Endothelial cell of umbilical vein (primary cell): ENCODE measurements around the gene PPM1H. TPM values are rescaled to one million over a fixed set of nuclear protein-coding genes. Genes with fewer than 3 reads are reported as not detected.
A peak's percentile ranks its signal among the peaks of the same experiment; 100 is the strongest.

Experiments
- BruUV-seq: library from RNA; stranded (reverse); fragments of 400-500 nt; replicated peaks from 2 replicates; lab custom pipeline; 2021; lab: Mats Ljungman, UMichigan
- CTCF ChIA-PET: fragments of 300-600, 350-600 bp; sonication (Branson Sonifier 250); formaldehyde crosslinking; loops from one replicate; lab custom pipeline; 2021; ENCODE audit warnings: antibody characterized with exemption, inconsistent platforms; lab: Charles Lee
- POLR2A ChIA-PET: fragments of 300-600, 350-600 bp; sonication (Branson Sonifier 250); formaldehyde crosslinking; loops from one replicate; lab custom pipeline; 2021; ENCODE audit warnings: antibody characterized with exemption, inconsistent platforms; lab: Charles Lee
- DNase-seq: peaks from one replicate; pipeline ENCODE4 v3.0.0-alpha.2; 2011; ENCODE audit warnings: low read depth, low spot score
- FAIRE-seq: peaks from 2 replicates; lab custom pipeline; 2011; peaks lifted over from hg19 to GRCh38; lab: Jason Lieb, UNC
- H2AFZ ChIP-seq: 2 replicates; pipeline ENCODE4 v1.6.0; 2012; ENCODE audit warnings: low read depth, low read length, control low read depth, inconsistent platforms
- H3K27ac ChIP-seq: 2 replicates; pipeline ENCODE4 v1.5.1; 2011; ENCODE audit warnings: low read depth, mild to moderate bottlenecking, control low read depth, low read length, moderate library complexity; ENCODE audit not compliant: insufficient read depth
- H3K27me3 ChIP-seq, 2 experiments: 2 replicates each; pipeline versions ENCODE4 v1.6.0 to v1.6.1; 2011; ENCODE audit warnings: low read length in 2 of 2, mixed read lengths in 1 of 2; ENCODE audit not compliant: control insufficient read depth in 2 of 2, insufficient read depth in 2 of 2
- H3K36me3 ChIP-seq, 2 experiments: 2 replicates in 1 of 2; 3 replicates in 1 of 2; pipeline ENCODE4 v1.5.1; 2011; ENCODE audit warnings: low read length in 2 of 2, mild to moderate bottlenecking in 1 of 2, moderate library complexity in 1 of 2; ENCODE audit not compliant: control insufficient read depth in 2 of 2, insufficient read depth in 2 of 2; ENCODE audit errors: extremely low read depth in 1 of 2
- H3K4me1 ChIP-seq: 3 replicates; pipeline ENCODE4 v1.5.1; 2011; ENCODE audit warnings: mild to moderate bottlenecking, low read length; ENCODE audit not compliant: control insufficient read depth, insufficient read depth; ENCODE audit errors: extremely low read depth
- H3K4me2 ChIP-seq: 2 replicates; pipeline ENCODE4 v1.6.1; 2011; ENCODE audit warnings: low read length, control low read depth, mixed read lengths; ENCODE audit not compliant: insufficient read depth
- H3K4me3 ChIP-seq, 3 experiments: fragments of 200-600 bp in 1 of 3; sonication (generic), shearing (Covaris generic) in 1 of 3; replicated peaks in 1 of 3; 2 replicates each; pipeline ENCODE4 v1.5.1; 2011 to 2016; ENCODE audit warnings: control low read depth in 3 of 3, low read length in 3 of 3, mild to moderate bottlenecking in 2 of 3, inconsistent platforms in 1 of 3, low read depth in 1 of 3, moderate library complexity in 1 of 3; ENCODE audit not compliant: insufficient read depth in 1 of 3
- H3K79me2 ChIP-seq: 2 replicates; pipeline ENCODE4 v1.6.0; 2012; ENCODE audit warnings: low read length, inconsistent platforms; ENCODE audit not compliant: control insufficient read depth, insufficient read depth
- H3K9ac ChIP-seq: replicated peaks from 2 replicates; pipeline ENCODE3; 2011; ENCODE audit warnings: low read length, control low read depth; ENCODE audit not compliant: insufficient read depth; ENCODE audit errors: extremely low read depth
- H3K9me1 ChIP-seq: replicated peaks from 3 replicates; pipeline ENCODE4 v1.6.0; 2011; ENCODE audit warnings: mild to moderate bottlenecking, low read length; ENCODE audit not compliant: control insufficient read depth, insufficient read depth; ENCODE audit errors: extremely low read depth
- H3K9me3 ChIP-seq: replicated peaks from 2 replicates; pipeline ENCODE4 v1.5.1; 2012; ENCODE audit warnings: low read length, inconsistent platforms; ENCODE audit not compliant: control insufficient read depth, insufficient read depth
- H4K20me1 ChIP-seq: replicated peaks from 2 replicates; pipeline ENCODE3; 2011; ENCODE audit warnings: mild to moderate bottlenecking, low read length; ENCODE audit not compliant: control insufficient read depth, insufficient read depth; ENCODE audit errors: extremely low read depth
- CTCF ChIP-seq, 2 donors: IDR thresholded peaks; 1 replicate in 1 of 2; 2 replicates in 1 of 2; pipeline ENCODE4 v1.5.1; 2011; ENCODE audit warnings: low read length in 2 of 2, mild to moderate bottlenecking in 2 of 2, moderate library complexity in 2 of 2, control low read depth in 1 of 2, inconsistent platforms in 1 of 2, low read depth in 1 of 2; ENCODE audit not compliant: insufficient read depth in 1 of 2; ENCODE audit errors: extremely low read depth in 1 of 2
- EZH2 ChIP-seq: IDR thresholded peaks from 2 replicates; pipeline ENCODE4 v1.6.1; 2012; ENCODE audit warnings: borderline replicate concordance, low read depth, mild to moderate bottlenecking, moderate library complexity, low read length, inconsistent platforms; ENCODE audit not compliant: severe bottlenecking
- FOS ChIP-seq: IDR thresholded peaks from 2 replicates; pipeline ENCODE4 v1.6.1; 2011; ENCODE audit warnings: mild to moderate bottlenecking, low read length, moderate library complexity, borderline replicate concordance; ENCODE audit not compliant: insufficient read depth
- GATA2 ChIP-seq: IDR thresholded peaks from 2 replicates; pipeline ENCODE4 v1.7.0; 2011; ENCODE audit warnings: low read depth, mild to moderate bottlenecking, moderate library complexity, mixed read lengths, low read length; ENCODE audit not compliant: insufficient read length, insufficient read depth
- JUN ChIP-seq: IDR thresholded peaks from 2 replicates; pipeline ENCODE4 v1.6.1; 2011; ENCODE audit warnings: borderline replicate concordance, low read depth; ENCODE audit not compliant: insufficient read length, insufficient read depth
- MYC ChIP-seq: IDR thresholded peaks from one replicate; pipeline ENCODE4 v1.6.1; 2011; ENCODE audit warnings: mild to moderate bottlenecking, low read depth, low read length
- POLR2A ChIP-seq: IDR thresholded peaks from 2 replicates; pipeline ENCODE4 v1.6.1; 2012; ENCODE audit warnings: low read depth, mild to moderate bottlenecking, control low read depth, low read length
- POLR2AphosphoS5 ChIP-seq: IDR thresholded peaks from 2 replicates; pipeline ENCODE4 v1.6.1; 2012; ENCODE audit warnings: low read depth, mild to moderate bottlenecking, control low read depth, low read length, moderate library complexity; ENCODE audit not compliant: insufficient read depth
- dilution Hi-C: fragments of 300-500 bp; cut with MboI; formaldehyde crosslinking; loops from one replicate; pipeline ENCODE4 v1.15.0; 2019; ENCODE audit warnings: low sequenced_read_pairs; ENCODE audit not compliant: extremely low pct_ligation_motif_present
- intact Hi-C: fragments of 100-400 bp; cut with micrococcal nuclease; formaldehyde crosslinking; loops from one replicate; pipeline ENCODE4 v1.10.0; 2022
- polyA plus RNA-seq, 4 experiments: library from polyadenylated mRNA; depleted of rRNA in 3 of 4; stranded (reverse) in 3 of 4; unstranded in 1 of 4; fragments of >200 nt; gene quantifications; 2 replicates each; pipeline versions ENCODE4 v1.2.1 to v1.2.3, GENCODE V29; 2011 to 2012; ENCODE audit warnings: missing spikeins in 1 of 4
- total RNA-seq: library from RNA; stranded (reverse); gene quantifications from 2 replicates; pipeline ENCODE4 v1.2.3, GENCODE V29; 2021
- TF ChIP-seq, protein P1 (sequence below): IDR thresholded peaks from 2 replicates; pipeline ENCODE4 v1.6.1; 2011; ENCODE audit not compliant: insufficient read depth, insufficient read length

The PPM1H gene
- total and polyA plus RNA-seq, 2 donors (not counting 3 experiments of a cell fraction or from before 2014, with no cell fraction given), result 1.0 to 7.2 TPM

DNA sequence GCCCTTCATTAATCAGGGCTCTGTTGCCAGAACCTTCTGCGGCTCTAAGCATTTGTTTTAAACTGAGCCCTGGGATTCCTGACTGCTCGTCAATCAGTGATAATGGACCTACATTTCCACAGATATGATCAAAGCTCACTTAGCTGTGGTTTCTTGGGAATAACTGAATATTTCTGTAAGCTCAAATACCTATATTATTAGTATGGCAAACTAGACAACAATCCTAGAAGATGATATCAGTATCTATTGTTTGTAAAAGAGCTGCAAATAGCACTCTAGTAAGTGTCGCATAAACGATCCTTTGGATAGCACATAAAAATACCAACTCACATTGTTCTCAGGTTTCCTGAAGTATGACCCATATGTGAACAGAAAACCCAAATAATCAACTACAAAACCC, 150.4 kb downstream of the PPM1H start:
- Histone ChIP-seq H2AFZ (peak overlapping the region; percentile 22), H3K9me1 (no peaks in the 10 kb centered on the region), H3K4me3 (no peak overlapping the region), H3K9me3 (no peaks in the 10 kb centered on the region), H3K9ac (peak overlapping the region; percentile 74), H3K4me1 (peaks cover 52% of the 10 kb centered on the region), H3K4me2 (peak overlapping the region; percentile 46), H3K36me3 (no peaks in the 10 kb centered on the region), H3K27me3 (no peaks in the 10 kb centered on the region), H3K79me2 (no peaks in the 10 kb centered on the region), H4K20me1 (no peaks in the 10 kb centered on the region), H3K27ac (peak overlapping the region; percentile 99)
- TF ChIP-seq CTCF (IDR thresholded peaks at IDR 0.05; ENCODE audit: extremely low read depth in 1 of 2, insufficient read depth in 1 of 2, low read depth in 1 of 2, low read length in 2 of 2) (no peak), GATA2 (peak; percentile 30)
- CTCF ChIA-PET, result interaction anchor here (0.9 to 5.7 kb wide), 8 partner anchors 10 to 346 kb away, joined by 3 to 39 read pairs (median 4); no protein-coding TSS in a partner anchor
- dilution Hi-C loops (loop anchor here (25.0 kb wide), 1 partner anchor 172 kb away; no protein-coding TSS in a partner anchor), intact Hi-C loops (no loop called here)
- BruUV-seq, result no TSS peak
- POLR2A ChIA-PET, result interaction anchor here (2.9 kb wide), 1 partner anchor 181 kb away, joined by 20 read pairs; no protein-coding TSS in a partner anchor
- peak; percentile 61 for DNase-seq
- FAIRE-seq, result peak; percentile 62

GRCh38 chr12:62783881-62784280, 151.1 kb downstream of the PPM1H start:
- intact Hi-C loops, result no loop called here
- Histone ChIP-seq H3K9ac (no peak overlapping the region), H3K36me3 (no peaks in the 10 kb centered on the region), H3K27ac (peak overlapping the region; percentile 99), H3K9me3 (no peaks in the 10 kb centered on the region), H2AFZ (peak overlapping the region; percentile 7), H3K79me2 (no peaks in the 10 kb centered on the region), H3K9me1 (no peaks in the 10 kb centered on the region), H3K27me3 (no peaks in the 10 kb centered on the region), H4K20me1 (no peaks in the 10 kb centered on the region), H3K4me3 (no peak overlapping the region), H3K4me1 (peaks cover 49% of the 10 kb centered on the region), H3K4me2 (no peak overlapping the region)
- POLR2A ChIA-PET, result interaction anchor here (2.9 kb wide), 1 partner anchor 181 kb away, joined by 20 read pairs; no protein-coding TSS in a partner anchor
- no peak for FAIRE-seq
- TF ChIP-seq EZH2, result no peak
- TF ChIP-seq CTCF (IDR thresholded peaks at IDR 0.05; ENCODE audit: extremely low read depth in 1 of 2, insufficient read depth in 1 of 2, low read depth in 1 of 2, low read length in 2 of 2), result no peak
- TF ChIP-seq, protein P1, sequence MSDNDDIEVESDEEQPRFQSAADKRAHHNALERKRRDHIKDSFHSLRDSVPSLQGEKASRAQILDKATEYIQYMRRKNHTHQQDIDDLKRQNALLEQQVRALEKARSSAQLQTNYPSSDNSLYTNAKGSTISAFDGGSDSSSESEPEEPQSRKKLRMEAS, result no peak
- no peak for TF ChIP-seq GATA2
- TF ChIP-seq POLR2AphosphoS5, result no peak
- no peak for TF ChIP-seq MYC
- no peak for TF ChIP-seq POLR2A
- no peak for TF ChIP-seq JUN
- no peak for TF ChIP-seq FOS
- no peak for DNase-seq
- CTCF ChIA-PET, result interaction anchor here (1.1 to 5.7 kb wide), 6 partner anchors 10 to 202 kb away, joined by 3 to 39 read pairs (median 12); no protein-coding TSS in a partner anchor
- dilution Hi-C loops, result loop anchor here (25.0 kb wide), 1 partner anchor 172 kb away; no protein-coding TSS in a partner anchor
- BruUV-seq, result no TSS peak
